Measurements from ENCODE around the gene C19orf47.
"Not testable (repeated sequence)": the region's sequence is repeated elsewhere in the genome, so short reads cannot be mapped to it uniquely, and the experiment has no call there.

The C19orf47 gene

GRCh38 chr19:40377876-40378385 is 29.7 kb upstream of the C19orf47 start:
- no peak for DNase-seq (ENCODE audit: low spot score)

GRCh38 chr19:40376286-40376862 is 28.2 kb upstream of the C19orf47 start:
- no peak for DNase-seq (ENCODE audit: low spot score)

DNA sequence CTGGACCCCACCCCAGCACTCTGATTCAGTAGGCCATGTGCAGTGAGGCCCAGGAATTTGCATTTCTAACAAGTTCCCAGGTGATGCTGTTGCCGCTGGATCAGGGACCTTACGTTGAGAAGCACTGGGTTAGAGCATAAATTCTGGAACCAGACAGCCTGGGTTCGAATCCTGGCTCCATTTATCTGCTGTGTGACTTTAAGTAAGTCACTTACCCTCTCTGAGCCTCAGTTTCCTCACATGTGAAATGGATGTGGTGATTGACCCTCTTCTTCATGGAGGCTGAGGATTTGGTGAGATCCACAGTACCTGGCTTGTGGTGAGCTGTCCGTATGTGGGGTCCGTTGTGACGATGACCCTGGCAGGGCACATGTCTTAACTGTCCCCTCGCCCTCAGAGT is 25.9 kb upstream of the C19orf47 start:
- DNase-seq (ENCODE audit: low spot score): no peak

GRCh38 chr19:40371802-40372122 is 23.6 kb upstream of the C19orf47 start:
- no peak for DNase-seq (ENCODE audit: low spot score)

DNA sequence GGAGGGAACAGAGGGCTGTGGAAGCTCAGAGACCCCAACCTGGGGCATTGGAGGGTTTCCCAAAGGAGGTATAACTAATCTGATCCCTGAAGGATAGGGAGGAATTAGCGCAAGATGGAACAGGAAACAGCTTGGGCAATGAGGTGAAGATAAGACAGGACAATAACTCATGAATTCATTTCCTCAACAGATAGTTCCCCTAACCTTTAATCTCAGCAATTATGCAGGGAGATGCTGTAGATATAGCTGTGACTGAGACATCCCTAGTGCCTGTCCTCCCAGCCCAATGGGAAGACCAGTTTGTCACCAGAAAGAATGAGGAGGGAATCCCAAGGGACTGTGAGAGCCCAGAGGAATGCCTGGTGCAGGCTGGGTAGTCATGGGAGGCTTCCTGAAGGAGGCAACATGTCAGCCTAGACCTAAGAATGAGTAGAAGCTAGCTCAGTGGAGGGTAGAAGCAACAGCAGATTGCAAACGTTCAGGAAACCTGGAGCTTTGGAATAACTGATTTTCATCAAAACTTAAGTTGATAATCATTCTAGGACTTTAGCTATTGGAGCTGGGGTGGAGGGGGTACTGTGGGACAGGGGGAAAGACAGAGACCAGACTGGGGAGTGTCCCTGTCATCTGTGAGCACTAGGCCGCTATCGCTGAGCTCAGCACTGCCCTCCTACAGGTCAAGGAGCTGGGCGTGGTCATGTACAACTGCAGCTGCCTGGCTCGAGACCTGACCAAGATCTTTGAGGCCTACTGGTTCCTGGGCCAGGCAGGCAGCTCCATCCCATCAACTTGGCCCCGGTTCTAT is 23.0 kb upstream of the C19orf47 start:
- DNase-seq (ENCODE audit: low spot score): no peak

GRCh38 chr19:40370253-40370652 is 22.1 kb upstream of the C19orf47 start:
- DNase-seq (ENCODE audit: low spot score): not testable (repeated sequence)

DNA sequence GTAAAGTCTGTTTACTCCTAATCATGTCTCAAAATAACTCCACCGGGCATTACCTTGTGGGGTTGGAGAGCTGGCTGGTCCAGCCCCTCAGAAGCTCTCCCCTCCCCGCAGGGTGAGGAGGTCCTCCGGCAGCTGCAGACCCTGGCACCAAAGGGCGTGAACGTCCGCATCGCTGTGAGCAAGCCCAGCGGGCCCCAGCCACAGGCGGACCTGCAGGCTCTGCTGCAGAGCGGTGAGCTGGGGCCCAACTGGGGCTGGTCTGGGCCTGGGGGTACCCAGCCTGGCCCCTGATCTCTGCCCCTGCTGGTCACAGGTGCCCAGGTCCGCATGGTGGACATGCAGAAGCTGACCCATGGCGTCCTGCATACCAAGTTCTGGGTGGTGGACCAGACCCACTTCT is 21.6 kb upstream of the C19orf47 start:
- no peak for DNase-seq (ENCODE audit: low spot score)

GRCh38 chr19:40367577-40368434 is 19.6 kb upstream of the C19orf47 start:
- DNase-seq (ENCODE audit: low spot score): no peak

- peak; percentile 85 for DNase-seq (ENCODE audit: low spot score)
Observed at GRCh38 chr19:40366697-40367561, 18.7 kb upstream of the C19orf47 start.

- DNase-seq (ENCODE audit: low spot score): peak; percentile 83
Observed at GRCh38 chr19:40365613-40366401, 17.6 kb upstream of the C19orf47 start.

GRCh38 chr19:40365010-40365409 is 16.8 kb upstream of the C19orf47 start:
- DNase-seq (ENCODE audit: low spot score): no peak

- no peak for DNase-seq (ENCODE audit: low spot score)
Observed at GRCh38 chr19:40363069-40363468, 14.9 kb upstream of the C19orf47 start.

DNA sequence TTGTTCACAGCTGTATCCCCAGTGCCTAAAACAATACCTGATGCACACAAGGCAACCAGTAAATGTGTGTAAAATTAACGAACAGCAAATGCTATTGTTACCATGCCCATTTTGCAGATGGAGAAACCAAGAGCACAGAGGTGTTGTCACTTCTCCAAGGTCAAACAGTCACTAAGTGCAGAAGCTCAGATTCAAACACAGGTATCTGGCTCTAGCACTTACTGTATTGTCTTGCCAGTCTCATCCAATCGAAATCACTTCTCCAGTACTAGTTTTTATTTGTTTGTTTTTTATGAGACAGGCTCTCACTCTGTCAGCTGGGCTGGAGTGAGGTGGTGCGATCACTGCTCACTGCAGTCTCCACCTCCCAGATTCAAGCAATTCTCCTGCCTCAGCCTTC is 14.0 kb upstream of the C19orf47 start:
- DNase-seq (ENCODE audit: low spot score): no peak

DNA sequence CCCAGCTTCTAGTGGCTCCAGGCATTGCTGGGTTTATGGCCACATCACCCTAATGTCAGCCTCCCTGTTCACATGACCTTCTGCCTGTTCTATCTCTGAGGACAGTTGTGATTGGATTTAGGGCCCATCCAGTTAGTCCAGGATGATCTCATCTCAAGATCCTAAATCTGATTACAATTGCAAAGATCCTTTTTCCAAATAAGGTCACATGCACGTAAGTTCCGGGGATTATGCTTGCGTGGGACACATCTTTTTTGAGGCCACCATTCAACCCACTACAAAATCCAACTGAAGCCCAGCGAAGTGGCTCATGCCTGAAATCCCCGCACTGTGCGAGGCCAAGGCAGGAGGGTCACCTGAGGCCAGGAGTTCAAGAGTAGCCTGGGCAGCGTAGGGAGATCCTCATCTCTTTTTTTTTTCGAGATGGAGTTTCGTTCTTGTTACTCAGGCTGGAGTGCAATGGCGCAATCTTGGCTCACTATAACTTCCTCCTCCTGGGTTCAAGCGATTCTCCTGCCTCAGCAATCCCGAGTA is 12.6 kb upstream of the C19orf47 start:
- DNase-seq (ENCODE audit: low spot score): peak; percentile 76

DNA sequence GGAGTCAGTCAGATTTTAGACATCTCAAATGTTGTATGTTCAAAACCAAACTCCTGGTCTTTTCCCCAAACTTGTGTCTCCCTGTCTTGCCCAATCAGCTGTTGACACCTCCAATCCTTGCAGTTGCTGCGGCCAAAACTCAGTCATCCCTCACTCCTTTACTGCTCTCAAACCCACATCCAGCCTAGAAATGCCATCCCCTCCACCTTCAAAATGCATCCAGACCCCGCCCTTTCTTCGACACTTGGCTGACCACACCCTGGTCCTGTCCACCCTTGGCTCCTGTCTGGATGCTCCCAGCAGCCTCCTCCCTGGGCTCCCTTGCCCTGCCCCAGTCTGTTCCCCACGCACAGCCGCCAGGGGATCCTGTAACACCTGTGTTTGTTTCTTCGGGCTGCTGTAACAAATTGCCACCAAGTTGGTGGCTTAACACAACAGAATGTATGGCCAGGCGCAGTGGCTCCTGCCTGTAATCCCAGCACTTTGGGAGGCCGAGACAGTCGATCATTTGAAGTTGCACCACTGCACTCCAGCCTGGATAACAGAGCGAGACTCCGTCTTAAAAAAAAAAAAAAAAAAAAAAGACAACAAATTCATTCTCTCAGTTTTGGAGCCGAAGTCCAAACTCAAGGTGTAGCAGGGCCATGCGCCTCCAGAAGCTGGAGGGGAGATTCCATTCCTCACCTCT is 12.0 kb upstream of the C19orf47 start:
- no peak for DNase-seq (ENCODE audit: low spot score)

GRCh38 chr19:40358773-40359172 is 10.6 kb upstream of the C19orf47 start:
- DNase-seq (ENCODE audit: low spot score): no peak

DNA sequence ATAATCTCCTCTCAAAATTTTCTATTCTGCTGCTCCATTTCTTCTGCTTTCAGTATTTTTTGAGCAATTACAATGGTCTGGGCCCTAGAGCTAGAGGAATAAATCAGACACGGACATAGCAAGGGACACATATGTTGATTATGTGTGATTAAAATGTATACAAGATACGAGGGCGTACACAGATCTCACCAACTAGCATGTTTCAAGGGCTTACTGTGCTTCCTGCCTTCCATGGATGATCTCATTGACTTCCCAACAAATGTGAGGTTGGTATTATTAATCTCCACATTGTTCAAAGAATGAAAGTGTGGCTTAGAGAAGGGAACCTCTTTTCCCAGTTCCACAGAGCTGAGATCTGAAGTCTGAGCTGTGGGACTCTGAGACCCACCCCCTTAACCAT is 9.4 kb upstream of the C19orf47 start:
- DNase-seq (ENCODE audit: low spot score): no peak

DNA sequence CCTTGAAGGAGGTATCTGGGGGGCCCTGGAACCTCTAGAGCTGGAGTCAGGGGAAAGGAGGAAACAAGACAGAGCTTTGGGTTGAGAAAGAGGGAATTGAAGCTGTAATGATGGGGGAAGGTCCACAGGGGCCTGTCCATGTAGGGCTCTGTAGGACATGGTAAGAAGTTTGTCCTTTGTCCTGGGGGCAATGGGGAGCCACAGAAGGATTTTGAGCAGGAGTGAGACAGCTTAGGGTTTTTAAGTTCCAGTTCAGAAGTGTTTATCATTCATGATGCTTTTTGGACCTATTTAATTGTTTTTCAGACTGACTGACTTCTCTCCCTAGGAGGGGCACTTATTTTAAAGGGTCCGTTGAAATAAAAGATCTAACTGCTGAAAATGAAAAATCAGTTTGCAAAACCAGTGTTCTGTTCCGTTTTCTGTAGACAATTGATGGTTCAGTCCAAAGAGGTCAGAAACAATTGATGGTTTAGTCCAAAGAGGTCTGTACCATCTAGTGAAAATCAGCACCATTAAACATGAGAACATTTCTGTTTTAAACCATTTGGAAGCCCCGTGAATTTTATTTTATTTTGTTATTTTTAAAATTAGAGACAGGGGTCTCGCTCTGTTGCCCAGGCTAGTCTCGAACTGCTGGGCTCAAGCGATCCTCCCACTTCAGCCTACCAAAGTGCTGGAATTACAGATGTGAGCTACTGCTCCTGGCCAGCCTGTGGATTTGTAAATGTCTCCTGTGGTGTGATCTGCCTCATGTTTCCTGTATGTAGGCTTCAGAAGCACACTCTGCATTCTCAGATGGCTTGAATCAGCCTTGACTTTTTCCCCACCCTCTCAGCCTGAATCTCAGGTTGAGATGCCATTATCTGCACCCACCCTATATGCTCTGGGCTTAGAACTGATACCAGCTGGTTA is 8.7 kb upstream of the C19orf47 start:
- DNase-seq (ENCODE audit: low spot score): no peak
